ENCODE results near the gene RHOJ. TPM values are rescaled to one million over a fixed set of nuclear protein-coding genes. Genes with fewer than 3 reads are reported as not detected.

Gene RHOJ
- total and polyA plus RNA-seq, 3 donors from 2014 or later, result 8.3 to 18.6 (median 8.4) TPM

GRCh38 chr14:63231766-63232165 lies 27.5 kb downstream of the RHOJ start:
- Histone ChIP-seq H3K9me3 (no peaks in the 10 kb centered on the region), H3K4me1 (no peaks in the 10 kb centered on the region), H3K27me3 (no peaks in the 10 kb centered on the region), H3K36me3 (ENCODE audit: low read depth, missing control alignments) (no peaks in the 10 kb centered on the region), H3K4me3 (no peak overlapping the region), H3K27ac (no peak overlapping the region)
- WGBS, 2 donors, result 77 to 88% methylated on average over 3 of the region's 3 CpGs
- no peak for DNase-seq
- TF ChIP-seq CTCF (IDR thresholded peaks at IDR 0.05), result no peak
- TF ChIP-seq POLR2A (IDR thresholded peaks at IDR 0.05), result no peak
- intact Hi-C loops (cut with DNase I; ENCODE audit: low total_unique reads), result no loop called here

GRCh38 chr14:63237791-63238190 lies 33.5 kb downstream of the RHOJ start:
- H3K27ac ChIP-seq, result no peak overlapping the region
- TF ChIP-seq POLR2A (IDR thresholded peaks at IDR 0.05) (no peak), CTCF (IDR thresholded peaks at IDR 0.05) (no peak)
- no peaks in the 10 kb centered on the region for H3K36me3 ChIP-seq (ENCODE audit: low read depth, missing control alignments)
- no peaks in the 10 kb centered on the region for H3K9me3 ChIP-seq
- DNase-seq, result no peak
- WGBS, 2 donors, result 95 to 96% methylated on average over 7 of the region's 7 CpGs
- no peaks in the 10 kb centered on the region for H3K27me3 ChIP-seq
- no peak overlapping the region for H3K4me3 ChIP-seq
- intact Hi-C loops (cut with DNase I; ENCODE audit: low total_unique reads), result no loop called here
- H3K4me1 ChIP-seq, result no peaks in the 10 kb centered on the region

- no peak for DNase-seq
- H3K9me3 ChIP-seq, result no peaks in the 10 kb centered on the region
- H3K4me1 ChIP-seq, result no peaks in the 10 kb centered on the region
- no peak overlapping the region for H3K27ac ChIP-seq
- TF ChIP-seq POLR2A (IDR thresholded peaks at IDR 0.05), result no peak
- TF ChIP-seq CTCF (IDR thresholded peaks at IDR 0.05), result no peak
- no peaks in the 10 kb centered on the region for H3K27me3 ChIP-seq
- no peak overlapping the region for H3K4me3 ChIP-seq
- intact Hi-C loops (cut with DNase I; ENCODE audit: low total_unique reads), result no loop called here
- 85 to 88% methylated on average over 2 of the region's 2 CpGs for WGBS, 2 donors
- no peaks in the 10 kb centered on the region for H3K36me3 ChIP-seq (ENCODE audit: low read depth, missing control alignments)
Observed at GRCh38 chr14:63240221-63240620, 36.0 kb downstream of the RHOJ start.

GRCh38 chr14:63241096-63241495 lies 36.9 kb downstream of the RHOJ start:
- no peaks in the 10 kb centered on the region for H3K4me1 ChIP-seq
- no peaks in the 10 kb centered on the region for H3K36me3 ChIP-seq (ENCODE audit: low read depth, missing control alignments)
- no peak overlapping the region for H3K4me3 ChIP-seq
- no peak for DNase-seq
- WGBS, 2 donors, result 93 to 97% methylated on average over 4 of the region's 4 CpGs
- H3K9me3 ChIP-seq, result no peaks in the 10 kb centered on the region
- TF ChIP-seq CTCF (IDR thresholded peaks at IDR 0.05), result no peak
- no peak for TF ChIP-seq POLR2A (IDR thresholded peaks at IDR 0.05)
- H3K27me3 ChIP-seq, result no peaks in the 10 kb centered on the region
- intact Hi-C loops (cut with DNase I; ENCODE audit: low total_unique reads), result no loop called here
- H3K27ac ChIP-seq, result no peak overlapping the region

GRCh38 chr14:63243646-63244045 lies 39.4 kb downstream of the RHOJ start:
- intact Hi-C loops (cut with DNase I; ENCODE audit: low total_unique reads), result no loop called here
- 92 to 96% methylated on average over 5 of the region's 5 CpGs for WGBS, 2 donors
- TF ChIP-seq CTCF (IDR thresholded peaks at IDR 0.05) (no peak), POLR2A (IDR thresholded peaks at IDR 0.05) (no peak)

More at GRCh38 chr14:63243646-63244045, 39.4 kb downstream of the RHOJ start:
- Histone ChIP-seq H3K4me3 (no peak overlapping the region), H3K4me1 (no peaks in the 10 kb centered on the region), H3K27ac (no peak overlapping the region), H3K27me3 (no peaks in the 10 kb centered on the region), H3K36me3 (ENCODE audit: low read depth, missing control alignments) (no peaks in the 10 kb centered on the region), H3K9me3 (no peaks in the 10 kb centered on the region)
- no peak for DNase-seq

Data from testis (tissue), 3 donors.